Measurements from ENCODE around the gene PIGS. TPM values are rescaled to one million over a fixed set of nuclear protein-coding genes. Genes with fewer than 3 reads are reported as not detected.

PIGS gene
- total and polyA plus RNA-seq, 4 donors, result 7.3 to 29.5 (median 13.3) TPM

GRCh38 chr17:28545141-28545503, 26.2 kb downstream of the PIGS start:
- DNase-seq (ENCODE audit: low spot score), result no peak
- Histone ChIP-seq H3K9ac (ENCODE audit: low read depth in 1 of 2, low read length in 2 of 2) (no peak overlapping the region), H3K9me3 (ENCODE audit: control insufficient read depth in 4 of 4, low read length in 3 of 4) (no peaks in the 10 kb centered on the region), H3K4me3 (ENCODE audit: low read depth in 1 of 3, low read length in 3 of 3) (no peak overlapping the region), H3K27me3 (ENCODE audit: control insufficient read depth in 4 of 4, insufficient read depth in 4 of 4, low read length in 3 of 4) (no peaks in the 10 kb centered on the region), H3K27ac (ENCODE audit: low read depth in 1 of 2, low read length in 2 of 2) (no peak overlapping the region), H3K36me3 (ENCODE audit: control insufficient read depth in 4 of 4, insufficient read depth in 3 of 4, low read depth in 1 of 4, low read length in 3 of 4) (peaks cover 0 to 6% (median 2%) of the 10 kb centered on the region in 4 donors), H3K4me1 (ENCODE audit: control insufficient read depth in 4 of 4, insufficient read depth in 4 of 4, low read length in 3 of 4) (peaks cover 0 to 2% (median 0%) of the 10 kb centered on the region in 4 donors)
- WGBS, result 80% methylated on average over 2 of the region's 2 CpGs
- no peak for TF ChIP-seq JUND (IDR thresholded peaks at IDR 0.05)
- no peak for TF ChIP-seq RAD21 (IDR thresholded peaks at IDR 0.05)
- no peak for TF ChIP-seq EGR1 (IDR thresholded peaks at IDR 0.05; ENCODE audit: low read depth in 2 of 2)
- TF ChIP-seq ATF3 (IDR thresholded peaks at IDR 0.05), result no peak
- TF ChIP-seq FOXA2 (IDR thresholded peaks at IDR 0.05), result no peak
- TF ChIP-seq, protein P1, sequence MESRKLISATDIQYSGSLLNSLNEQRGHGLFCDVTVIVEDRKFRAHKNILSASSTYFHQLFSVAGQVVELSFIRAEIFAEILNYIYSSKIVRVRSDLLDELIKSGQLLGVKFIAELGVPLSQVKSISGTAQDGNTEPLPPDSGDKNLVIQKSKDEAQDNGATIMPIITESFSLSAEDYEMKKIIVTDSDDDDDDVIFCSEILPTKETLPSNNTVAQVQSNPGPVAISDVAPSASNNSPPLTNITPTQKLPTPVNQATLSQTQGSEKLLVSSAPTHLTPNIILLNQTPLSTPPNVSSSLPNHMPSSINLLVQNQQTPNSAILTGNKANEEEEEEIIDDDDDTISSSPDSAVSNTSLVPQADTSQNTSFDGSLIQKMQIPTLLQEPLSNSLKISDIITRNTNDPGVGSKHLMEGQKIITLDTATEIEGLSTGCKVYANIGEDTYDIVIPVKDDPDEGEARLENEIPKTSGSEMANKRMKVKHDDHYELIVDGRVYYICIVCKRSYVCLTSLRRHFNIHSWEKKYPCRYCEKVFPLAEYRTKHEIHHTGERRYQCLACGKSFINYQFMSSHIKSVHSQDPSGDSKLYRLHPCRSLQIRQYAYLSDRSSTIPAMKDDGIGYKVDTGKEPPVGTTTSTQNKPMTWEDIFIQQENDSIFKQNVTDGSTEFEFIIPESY (IDR thresholded peaks at IDR 0.05), result no peak
- TF ChIP-seq GABPA (IDR thresholded peaks at IDR 0.05 in 1 of 2, conservative IDR thresholded peaks at IDR 0.05 in 1 of 2), result no peak
- TF ChIP-seq, protein P2, sequence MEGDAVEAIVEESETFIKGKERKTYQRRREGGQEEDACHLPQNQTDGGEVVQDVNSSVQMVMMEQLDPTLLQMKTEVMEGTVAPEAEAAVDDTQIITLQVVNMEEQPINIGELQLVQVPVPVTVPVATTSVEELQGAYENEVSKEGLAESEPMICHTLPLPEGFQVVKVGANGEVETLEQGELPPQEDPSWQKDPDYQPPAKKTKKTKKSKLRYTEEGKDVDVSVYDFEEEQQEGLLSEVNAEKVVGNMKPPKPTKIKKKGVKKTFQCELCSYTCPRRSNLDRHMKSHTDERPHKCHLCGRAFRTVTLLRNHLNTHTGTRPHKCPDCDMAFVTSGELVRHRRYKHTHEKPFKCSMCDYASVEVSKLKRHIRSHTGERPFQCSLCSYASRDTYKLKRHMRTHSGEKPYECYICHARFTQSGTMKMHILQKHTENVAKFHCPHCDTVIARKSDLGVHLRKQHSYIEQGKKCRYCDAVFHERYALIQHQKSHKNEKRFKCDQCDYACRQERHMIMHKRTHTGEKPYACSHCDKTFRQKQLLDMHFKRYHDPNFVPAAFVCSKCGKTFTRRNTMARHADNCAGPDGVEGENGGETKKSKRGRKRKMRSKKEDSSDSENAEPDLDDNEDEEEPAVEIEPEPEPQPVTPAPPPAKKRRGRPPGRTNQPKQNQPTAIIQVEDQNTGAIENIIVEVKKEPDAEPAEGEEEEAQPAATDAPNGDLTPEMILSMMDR (IDR thresholded peaks at IDR 0.05; ENCODE audit: low read depth, low read length, missing input control), result no peak
- no peak for TF ChIP-seq REST (IDR thresholded peaks at IDR 0.05)
- TF ChIP-seq YY1 (IDR thresholded peaks at IDR 0.05), result no peak

DNA sequence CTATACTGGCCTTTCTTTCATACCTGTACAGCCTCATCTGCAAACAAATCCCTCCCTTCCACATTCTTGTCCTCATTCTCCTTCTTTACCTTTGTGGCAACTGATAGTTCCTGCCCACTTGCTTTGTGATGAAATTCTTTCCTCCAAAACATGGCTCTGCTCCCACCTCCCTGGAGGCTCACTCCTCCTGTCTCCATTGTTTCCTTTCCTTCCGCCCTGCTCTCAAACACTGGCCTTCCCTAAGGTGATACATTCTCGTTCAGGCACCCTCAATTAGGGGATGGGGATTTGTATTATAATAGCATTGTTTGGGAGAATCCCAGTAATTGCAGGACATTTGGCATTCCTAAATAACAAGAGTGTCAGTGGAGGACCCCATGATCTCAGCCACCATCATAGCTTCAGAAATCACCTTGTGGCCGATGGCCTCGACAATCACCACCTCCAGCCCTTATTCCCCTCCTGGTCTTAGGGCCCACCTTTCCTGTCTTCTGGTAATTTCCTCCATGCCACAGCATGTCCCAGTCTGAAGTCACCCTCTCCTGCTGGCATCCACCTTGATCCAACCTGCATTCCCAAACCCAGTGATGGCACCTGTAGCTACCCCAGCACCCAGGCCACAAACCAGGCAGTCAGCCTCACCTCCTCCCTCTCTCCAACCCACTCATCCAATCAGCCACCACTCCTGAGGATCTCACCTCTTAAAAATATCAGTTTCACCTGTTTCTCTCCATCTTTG, 26.8 kb downstream of the PIGS start:
- no peaks in the 10 kb centered on the region for H3K27me3 ChIP-seq (ENCODE audit: control insufficient read depth in 4 of 4, insufficient read depth in 4 of 4, low read length in 3 of 4)
- no peak overlapping the region for H3K9ac ChIP-seq (ENCODE audit: low read depth in 1 of 2, low read length in 2 of 2)
- no peak for TF ChIP-seq FOXA1 (IDR thresholded peaks at IDR 0.05)
- TF ChIP-seq EGR1 (IDR thresholded peaks at IDR 0.05; ENCODE audit: low read depth in 2 of 2), result no peak
- no peak for TF ChIP-seq GABPA (IDR thresholded peaks at IDR 0.05 in 1 of 2, conservative IDR thresholded peaks at IDR 0.05 in 1 of 2)
- TF ChIP-seq, protein P3, sequence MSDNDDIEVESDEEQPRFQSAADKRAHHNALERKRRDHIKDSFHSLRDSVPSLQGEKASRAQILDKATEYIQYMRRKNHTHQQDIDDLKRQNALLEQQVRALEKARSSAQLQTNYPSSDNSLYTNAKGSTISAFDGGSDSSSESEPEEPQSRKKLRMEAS (IDR thresholded peaks at IDR 0.05), result no peak
- TF ChIP-seq, protein P1 (IDR thresholded peaks at IDR 0.05), result no peak
- no peak for TF ChIP-seq RXRA (IDR thresholded peaks at IDR 0.05)
- no peak for TF ChIP-seq TAF1 (conservative IDR thresholded peaks at IDR 0.05)
- TF ChIP-seq NR2F2 (IDR thresholded peaks at IDR 0.05), result no peak
- no peak for TF ChIP-seq RAD21 (IDR thresholded peaks at IDR 0.05)
- no peak for TF ChIP-seq YY1 (IDR thresholded peaks at IDR 0.05)
- H3K36me3 ChIP-seq (ENCODE audit: control insufficient read depth in 4 of 4, insufficient read depth in 3 of 4, low read depth in 1 of 4, low read length in 3 of 4), result peaks cover 0 to 6% (median 2%) of the 10 kb centered on the region in 4 donors
- H3K9me3 ChIP-seq (ENCODE audit: control insufficient read depth in 4 of 4, low read length in 3 of 4), result no peaks in the 10 kb centered on the region
- DNase-seq (ENCODE audit: low spot score), result no peak
- WGBS, result 95% methylated on average over 4 of the region's 4 CpGs
- H3K4me1 ChIP-seq (ENCODE audit: control insufficient read depth in 4 of 4, insufficient read depth in 4 of 4, low read length in 3 of 4), result peaks cover 0 to 2% (median 0%) of the 10 kb centered on the region in 4 donors
- no peak overlapping the region for H3K4me3 ChIP-seq (ENCODE audit: low read depth in 1 of 3, low read length in 3 of 3)
- no peak overlapping the region for H3K27ac ChIP-seq (ENCODE audit: low read depth in 1 of 2, low read length in 2 of 2)
